Effector memory CD8-positive, alpha-beta T cell (primary cell): Measurements from ENCODE around the gene CCM2.
A peak's percentile ranks its signal among the peaks of the same experiment; 100 is the strongest.

Source experiments
- ATAC-seq: fragments of 150-1000 bp; cut with Tn5 transposase; replicated peaks from 2 replicates; pipeline ENCODE4 v1.10.0; 2021; ENCODE audit warnings: mild to moderate bottlenecking, moderate library complexity
- DNase-seq, 3 experiments: peaks; one replicate each; pipeline ENCODE4 v3.0.0; 2021
- H3K27ac Mint-ChIP-seq, 2 donors: one replicate each; pipeline ENCODE4 v1.8.0; 2022; ENCODE audit warnings: mild to moderate bottlenecking in 2 of 2, mixed read lengths in 2 of 2, moderate library complexity in 2 of 2
- H3K27me3 Mint-ChIP-seq, 2 donors: one replicate each; pipeline ENCODE4 v1.8.0; 2022; ENCODE audit warnings: mixed read lengths in 2 of 2
- H3K36me3 Mint-ChIP-seq: one replicate; pipeline ENCODE4 v1.8.0; 2022; ENCODE audit warnings: mild to moderate bottlenecking, moderate library complexity, mixed read lengths; ENCODE audit not compliant: insufficient read depth
- H3K4me1 Mint-ChIP-seq, 2 donors: one replicate each; pipeline ENCODE4 v1.8.0; 2022; ENCODE audit warnings: low read depth in 2 of 2, mixed read lengths in 2 of 2
- H3K4me3 Mint-ChIP-seq, 2 donors: one replicate each; pipeline ENCODE4 v1.8.0; 2022; ENCODE audit warnings: mild to moderate bottlenecking in 2 of 2, mixed read lengths in 2 of 2, moderate library complexity in 2 of 2
- H3K9me3 Mint-ChIP-seq, 2 donors: one replicate each; pipeline ENCODE4 v1.8.0; 2022; ENCODE audit warnings: mixed read lengths in 2 of 2

Gene CCM2

DNA sequence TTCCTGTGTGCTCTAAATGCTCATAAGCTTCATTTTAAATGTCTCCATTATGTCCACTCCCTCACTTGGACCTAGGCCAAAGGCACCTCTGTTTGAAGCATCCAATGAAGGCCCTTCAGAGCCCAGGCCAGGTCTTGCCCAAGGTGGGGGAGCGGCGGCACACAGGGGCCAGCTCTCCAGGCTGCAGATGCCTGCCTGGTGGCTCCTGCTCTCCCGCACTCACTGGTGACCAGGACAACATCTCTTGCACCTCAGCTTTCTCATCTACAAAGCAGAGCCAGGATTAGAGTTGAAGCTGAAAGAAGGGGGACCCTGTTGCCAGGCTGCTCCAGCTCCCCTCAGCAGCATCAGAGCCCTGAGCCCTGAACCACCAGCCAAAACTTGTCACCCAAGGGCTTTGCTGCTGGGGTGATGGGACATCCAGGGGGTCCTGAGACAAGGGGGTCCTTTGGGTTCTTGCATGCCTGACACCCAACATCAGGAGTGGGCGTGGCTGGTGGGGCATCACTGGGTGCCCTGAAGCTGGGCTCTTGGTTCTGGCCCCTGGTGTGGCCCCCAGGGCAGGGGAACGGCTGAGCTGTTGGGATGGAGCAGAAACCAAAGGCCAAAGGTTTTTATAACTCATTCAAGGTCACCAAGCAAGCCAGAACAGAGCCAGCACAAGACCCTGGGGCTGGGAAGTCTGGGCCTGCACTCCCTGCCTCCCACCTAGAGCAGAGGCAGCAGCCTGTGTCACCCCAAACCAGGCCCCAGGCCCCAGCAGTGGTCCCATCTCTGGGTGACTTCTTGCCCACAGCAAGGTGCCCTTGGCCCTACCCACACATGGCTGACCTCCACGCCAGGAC, 87.5 kb downstream of the CCM2 start:
- no peak for ATAC-seq
- no peak for DNase-seq
- Mint-ChIP-seq H3K4me3 (peak overlapping the region; percentile 54 to 68), H3K9me3 (no peaks in the 10 kb centered on the region), H3K27me3 (peaks cover 8 to 9% of the 10 kb centered on the region in 2 donors), H3K4me1 (peaks cover 0 to 6% of the 10 kb centered on the region in 2 donors), H3K36me3 (peaks cover 7% of the 10 kb centered on the region), H3K27ac (peak overlapping the region in 1 of 2 donors; percentile 38)

DNA sequence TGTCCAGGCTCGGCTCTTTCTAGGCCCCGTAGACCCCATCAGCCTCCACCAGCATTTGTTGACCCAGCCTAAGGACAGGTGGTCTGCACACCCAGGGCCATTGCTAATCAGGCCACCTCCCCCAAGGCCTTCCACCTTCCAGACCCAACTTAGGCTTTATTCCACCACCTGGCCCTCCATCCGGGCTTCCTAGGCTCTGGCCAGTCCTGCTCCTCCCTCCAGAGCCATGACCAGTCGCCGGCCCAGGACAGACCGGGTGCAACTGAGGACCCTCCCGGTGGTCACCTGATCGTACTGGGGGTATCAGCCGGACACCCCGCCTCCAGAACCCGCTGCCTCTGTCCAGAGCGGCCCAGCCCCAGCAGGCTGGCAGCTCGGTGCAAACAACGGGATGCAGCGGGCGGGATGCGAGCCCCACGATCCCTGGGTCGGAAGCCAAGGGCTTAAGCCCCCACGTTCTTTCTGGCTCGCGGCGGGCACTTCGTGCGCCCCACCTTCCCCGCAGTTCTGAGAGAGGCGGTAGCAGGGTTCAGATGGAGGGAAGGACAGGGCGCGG, 88.2 kb downstream of the CCM2 start:
- Mint-ChIP-seq H3K4me1 (peaks cover 0 to 6% of the 10 kb centered on the region in 2 donors), H3K36me3 (peaks cover 7% of the 10 kb centered on the region), H3K4me3 (peak overlapping the region; percentile 54 to 68), H3K9me3 (no peaks in the 10 kb centered on the region), H3K27me3 (peaks cover 8 to 9% of the 10 kb centered on the region in 2 donors), H3K27ac (no peak overlapping the region)
- ATAC-seq: no peak
- no peak for DNase-seq

DNA sequence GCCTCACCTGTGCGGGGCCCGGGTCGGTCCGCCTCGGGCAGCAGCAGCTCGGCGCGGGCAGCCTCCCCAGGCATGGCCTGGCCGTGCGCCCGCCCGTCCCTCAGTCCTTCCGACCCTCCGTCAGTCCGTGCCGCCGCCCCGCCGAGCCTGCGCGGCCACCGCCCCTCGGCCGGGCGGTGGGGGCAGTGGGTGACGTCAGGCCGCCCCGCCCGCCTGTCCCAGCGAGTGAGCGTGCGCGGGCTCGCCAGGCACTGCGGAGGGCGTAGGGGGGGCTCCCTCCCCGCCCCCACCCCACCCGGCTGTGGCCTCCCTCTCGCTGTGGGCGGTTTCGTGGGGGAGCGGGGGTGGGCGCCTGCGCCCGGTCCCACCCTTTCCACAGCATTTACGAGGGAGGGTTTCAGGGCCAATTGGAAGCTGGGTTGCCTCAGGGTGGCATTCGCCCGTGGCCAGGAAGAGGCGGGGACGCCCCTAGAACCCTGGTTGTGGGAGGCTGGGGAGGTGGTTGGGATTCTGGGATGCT, 88.9 kb downstream of the CCM2 start, which contains the start of gene NACAD:
Gene NACAD, minus strand, starts transcription at position 149 of the 520 bp plus-strand sequence. Its CDS starts 75 bp downstream, at position 74.
- H3K27ac Mint-ChIP-seq: peak within 1 kb of the TSS; percentile 35 to 60
- H3K9me3 Mint-ChIP-seq: peaks cover 0 to 1% of the 10 kb centered on the region in 2 donors
- DNase-seq: peak in 2 of 3 experiments; percentile 15 to 28

DNA sequence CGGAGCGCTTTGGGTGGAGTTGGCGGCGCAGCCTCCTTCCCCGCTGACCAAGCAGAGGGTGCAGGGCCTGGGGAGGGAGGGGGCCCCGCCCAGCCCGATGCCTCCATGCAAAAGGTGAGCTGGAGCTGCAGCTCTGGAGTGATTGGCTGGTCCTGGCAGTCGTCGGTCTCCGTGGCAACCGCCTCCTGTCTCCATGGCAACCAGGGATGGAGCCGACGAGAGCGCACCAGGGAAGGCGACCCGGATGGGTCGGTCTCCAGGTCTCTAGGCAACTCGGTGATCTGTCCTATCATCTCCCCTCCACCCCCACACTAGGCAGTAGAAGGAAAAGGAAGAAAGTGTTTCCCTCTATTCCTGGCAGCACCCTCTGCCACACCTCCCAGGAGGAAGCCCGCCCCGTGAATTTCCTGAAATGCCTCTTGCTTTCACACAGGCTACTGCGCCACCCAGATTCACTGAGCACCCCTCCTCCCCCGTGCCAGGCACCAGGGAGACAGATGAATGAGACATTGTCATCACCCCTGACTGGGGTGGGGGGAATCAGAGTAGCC, 89.4 kb downstream of the CCM2 start:
- Mint-ChIP-seq H3K27ac (peak overlapping the region; percentile 35 to 60), H3K4me1 (peaks cover 0 to 6% of the 10 kb centered on the region in 2 donors), H3K27me3 (peaks cover 8 to 9% of the 10 kb centered on the region in 2 donors), H3K36me3 (peaks cover 7% of the 10 kb centered on the region), H3K9me3 (peaks cover 0 to 1% of the 10 kb centered on the region in 2 donors), H3K4me3 (peak overlapping the region; percentile 73 to 78)
- DNase-seq: peak; percentile 57 to 58 (median 57)
- peak; percentile 73 for ATAC-seq

More for the DNA sequence above, 88.9 kb downstream of the CCM2 start, which contains the start of gene NACAD:
- ATAC-seq: peak; percentile 68
- Mint-ChIP-seq H3K36me3 (peaks cover 7% of the 10 kb centered on the region), H3K4me3 (peak within 1 kb of the TSS; percentile 73 to 78), H3K27me3 (peaks cover 8 to 9% of the 10 kb centered on the region in 2 donors), H3K4me1 (peaks cover 0 to 6% of the 10 kb centered on the region in 2 donors)

DNA sequence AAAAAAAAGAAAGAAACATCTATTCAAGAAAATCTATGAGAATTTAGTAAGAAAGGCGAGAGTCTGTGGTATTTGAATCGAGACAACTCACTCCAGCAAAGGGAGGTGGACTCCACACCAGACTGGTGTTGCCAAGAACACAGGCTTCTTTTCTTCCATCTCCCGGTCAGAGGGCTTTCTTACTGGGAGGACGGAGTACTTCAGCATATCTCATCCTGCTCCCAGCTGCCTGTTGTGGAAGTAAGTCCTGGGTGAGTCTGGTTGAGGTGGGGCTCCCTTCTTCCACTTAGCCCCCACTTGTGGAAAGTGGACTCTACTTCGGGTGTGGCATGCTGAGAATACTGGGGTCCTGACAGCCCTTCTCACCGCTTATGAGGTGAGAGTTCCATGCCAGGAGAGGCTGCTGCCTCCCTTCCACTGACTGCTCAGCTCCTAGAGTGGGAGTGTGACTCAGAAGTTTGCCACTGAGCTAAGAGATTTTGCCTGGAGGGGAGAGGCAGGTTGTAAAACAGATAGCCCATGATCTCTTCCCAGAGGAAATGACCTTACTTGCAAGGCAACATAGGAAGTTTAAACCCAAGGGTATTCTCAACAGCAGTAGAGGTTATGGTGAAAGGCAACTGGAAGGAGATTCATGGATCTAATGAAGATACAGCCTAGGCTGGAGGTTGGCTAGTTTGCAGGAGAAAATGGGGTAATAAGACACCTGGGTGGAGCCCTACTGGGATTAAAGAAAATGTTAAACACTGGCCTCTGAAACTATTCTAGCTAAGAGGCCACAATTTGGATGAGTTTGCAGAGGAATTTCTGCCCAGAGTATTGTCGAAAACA, 92.3 kb downstream of the CCM2 start:
- Mint-ChIP-seq H3K27me3 (peaks cover 8 to 9% of the 10 kb centered on the region in 2 donors), H3K36me3 (peaks cover 10% of the 10 kb centered on the region), H3K4me3 (no peak overlapping the region), H3K9me3 (peaks cover 0 to 1% of the 10 kb centered on the region in 2 donors), H3K4me1 (peaks cover 0 to 6% of the 10 kb centered on the region in 2 donors), H3K27ac (no peak overlapping the region)
- ATAC-seq (no peak), DNase-seq (no peak)

DNA sequence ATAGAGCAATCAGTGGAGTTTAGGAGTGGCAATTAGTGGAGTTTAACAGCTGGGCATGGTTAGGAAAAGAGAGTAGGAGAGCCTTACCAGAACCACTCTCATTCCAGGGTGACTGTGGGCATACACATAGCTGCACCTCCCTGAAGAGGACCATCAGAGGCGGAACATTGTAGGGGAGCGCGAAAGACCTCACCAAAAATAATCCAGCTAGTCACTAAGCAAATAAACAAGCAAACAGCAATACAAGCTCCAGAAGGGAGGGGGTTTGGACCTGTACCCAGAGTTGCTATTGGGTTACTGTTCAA, 92.9 kb downstream of the CCM2 start:
- DNase-seq: no peak
- no peak overlapping the region for H3K27ac Mint-ChIP-seq
- peaks cover 8 to 9% of the 10 kb centered on the region in 2 donors for H3K27me3 Mint-ChIP-seq
- H3K4me3 Mint-ChIP-seq: no peak overlapping the region
- H3K36me3 Mint-ChIP-seq: peaks cover 10% of the 10 kb centered on the region
- no peak for ATAC-seq
- H3K9me3 Mint-ChIP-seq: peaks cover 0 to 1% of the 10 kb centered on the region in 2 donors
- peaks cover 0 to 6% of the 10 kb centered on the region in 2 donors for H3K4me1 Mint-ChIP-seq

DNA sequence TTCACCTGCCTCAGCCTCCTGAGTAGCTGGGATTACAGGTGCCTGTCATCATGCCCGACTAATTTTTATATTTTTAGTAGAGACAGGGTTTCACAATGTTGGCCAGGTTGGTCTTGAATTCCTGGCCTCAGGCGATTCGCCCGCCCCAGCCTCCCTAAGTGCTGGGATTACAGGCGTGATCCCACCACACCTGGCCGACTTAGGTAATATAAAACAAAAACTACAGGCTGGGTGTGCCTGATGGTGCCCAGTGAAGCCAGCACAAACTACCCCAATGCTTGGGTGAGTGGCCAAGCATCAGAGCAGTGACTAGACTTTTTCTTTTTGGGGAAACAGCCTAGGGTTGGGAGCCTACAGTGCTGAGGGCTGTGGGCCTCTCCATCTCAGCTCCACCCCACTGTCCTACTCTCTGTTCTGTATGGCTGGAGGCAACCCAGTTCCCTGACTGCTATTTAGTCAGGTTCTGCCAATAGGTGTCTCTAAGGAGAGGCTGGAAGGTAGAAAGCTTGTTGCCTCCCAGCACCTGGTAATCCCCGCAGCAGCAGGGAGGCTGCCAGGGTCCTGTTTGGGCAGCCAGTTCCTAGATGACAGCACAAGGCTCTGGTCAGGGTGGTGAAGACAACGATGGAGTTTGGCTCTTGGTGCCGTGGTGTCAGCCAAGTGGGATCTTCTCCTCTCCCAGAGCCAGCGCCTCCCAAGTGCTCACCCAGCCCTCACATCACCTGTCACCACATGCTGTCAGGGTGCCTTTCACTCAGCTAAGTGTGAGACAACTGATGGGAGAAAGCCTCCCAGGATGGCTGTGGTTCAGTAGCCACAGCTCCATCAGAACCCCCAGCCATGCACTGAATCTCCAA, 99.2 kb downstream of the CCM2 start:
- Mint-ChIP-seq H3K36me3 (peaks cover 49% of the 10 kb centered on the region), H3K9me3 (no peaks in the 10 kb centered on the region), H3K4me1 (no peaks in the 10 kb centered on the region), H3K27me3 (no peaks in the 10 kb centered on the region), H3K4me3 (no peak overlapping the region), H3K27ac (no peak overlapping the region)
- DNase-seq: no peak
- ATAC-seq: no peak

DNA sequence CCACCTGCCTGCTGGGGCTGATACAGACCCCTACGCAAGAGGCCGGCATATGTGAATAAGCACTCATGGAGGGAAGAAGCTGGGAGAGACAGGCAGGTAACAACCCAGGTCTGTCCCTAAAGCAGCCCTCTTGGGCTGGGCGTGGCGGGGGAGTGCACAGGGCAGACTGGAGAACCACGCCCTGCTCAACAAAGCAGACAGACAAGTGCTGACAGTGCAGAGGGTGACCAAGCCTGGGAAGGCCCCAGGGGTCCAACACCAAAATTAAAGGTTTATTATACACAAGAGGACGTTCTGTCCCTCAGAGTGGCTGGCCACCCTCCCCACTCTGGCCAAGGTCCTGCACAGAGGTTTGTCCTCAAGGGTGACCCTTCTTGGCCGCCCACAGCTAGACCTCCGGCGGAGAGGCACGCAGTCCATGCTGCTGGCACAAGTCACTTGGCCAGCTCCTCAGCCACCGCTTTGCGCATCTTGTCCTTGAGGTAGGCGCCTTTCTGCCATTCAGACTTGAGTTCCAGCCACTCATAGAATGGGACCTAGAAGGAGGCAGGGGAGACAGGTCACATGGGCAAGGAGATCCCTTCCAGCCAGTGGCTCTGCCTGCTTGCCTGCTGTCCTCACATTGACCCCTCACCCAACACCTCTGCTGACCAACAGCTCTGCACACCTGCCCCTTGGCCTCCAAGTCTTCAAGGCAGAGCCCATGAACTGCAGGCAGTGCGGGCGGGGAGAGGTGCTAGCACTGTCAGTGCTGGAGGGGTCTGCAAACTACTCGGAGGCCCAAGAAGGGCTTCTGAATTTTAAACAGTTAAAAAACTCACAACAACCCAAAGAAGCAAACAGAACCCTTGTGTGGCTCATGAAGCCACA, 100.1 kb downstream of the CCM2 start:
- H3K4me3 Mint-ChIP-seq: no peak overlapping the region

DNA sequence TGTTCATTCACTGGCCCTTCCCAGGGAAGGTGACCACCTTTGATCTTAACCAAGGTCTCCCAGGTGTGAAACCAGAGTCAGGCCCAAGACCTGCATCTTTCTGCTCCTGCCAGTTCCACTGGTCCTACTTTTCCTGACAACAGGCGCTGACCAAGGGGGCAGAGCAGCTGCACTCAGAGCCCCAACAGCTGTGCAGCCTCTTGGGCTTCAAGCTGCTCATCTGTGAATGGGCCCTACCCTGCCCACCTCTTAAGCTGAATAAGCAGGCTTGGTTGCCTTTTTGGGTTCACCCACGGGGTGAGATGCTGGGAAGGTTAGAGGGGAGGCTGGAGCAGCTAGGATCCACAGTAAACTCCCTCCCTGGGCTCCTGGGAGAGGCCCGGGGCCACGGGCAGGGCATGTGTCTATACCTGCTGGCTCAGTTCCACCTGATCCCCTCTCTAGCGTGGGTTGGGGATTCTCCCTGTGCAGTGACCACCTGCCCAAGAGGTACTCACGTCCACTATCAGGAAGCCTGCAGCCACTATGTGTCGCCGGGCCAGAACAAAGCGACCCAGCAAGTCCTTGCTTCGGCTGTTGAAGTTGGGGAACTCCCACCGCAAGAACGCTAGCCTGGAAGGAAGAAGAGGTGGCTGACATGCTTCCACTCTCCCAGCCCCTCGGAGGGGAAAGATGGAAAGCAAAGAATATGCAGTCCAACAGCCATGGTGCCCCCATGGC, 100.9 kb downstream of the CCM2 start:
- peaks cover 0 to 2% of the 10 kb centered on the region in 2 donors for H3K4me1 Mint-ChIP-seq
- H3K27me3 Mint-ChIP-seq: no peaks in the 10 kb centered on the region
- H3K36me3 Mint-ChIP-seq: peaks cover 61% of the 10 kb centered on the region
- H3K27ac Mint-ChIP-seq: peak overlapping the region in 1 of 2 donors; percentile 72
- no peak for DNase-seq
- no peak overlapping the region for H3K4me3 Mint-ChIP-seq
- no peak for ATAC-seq
- H3K9me3 Mint-ChIP-seq: no peaks in the 10 kb centered on the region

More for the DNA sequence above, 100.1 kb downstream of the CCM2 start:
- ATAC-seq (no peak), DNase-seq (no peak)
- Mint-ChIP-seq H3K4me1 (no peaks in the 10 kb centered on the region), H3K27ac (no peak overlapping the region), H3K36me3 (peaks cover 57% of the 10 kb centered on the region), H3K9me3 (no peaks in the 10 kb centered on the region), H3K27me3 (no peaks in the 10 kb centered on the region)

DNA sequence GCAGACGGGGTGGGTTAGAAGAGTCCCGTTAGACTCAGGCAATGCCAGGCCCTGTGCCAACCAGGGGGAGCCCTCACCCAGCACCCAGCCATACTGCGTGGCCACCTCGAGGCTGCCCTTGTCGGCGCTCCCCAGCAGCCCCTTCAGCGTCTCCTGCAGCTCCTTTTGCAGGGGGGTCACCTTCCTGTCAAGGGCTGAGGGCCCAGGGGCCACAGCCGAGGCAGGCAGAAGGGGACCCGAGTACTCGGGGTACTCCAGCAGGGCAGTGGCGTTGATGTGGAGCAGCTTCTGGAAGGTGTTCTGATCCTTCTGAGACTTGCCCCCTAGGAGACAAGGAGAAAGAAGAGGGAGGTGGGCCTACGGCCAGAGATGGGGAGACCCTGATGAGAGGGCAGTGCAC, 101.7 kb downstream of the CCM2 start:
- Mint-ChIP-seq H3K27me3 (no peaks in the 10 kb centered on the region), H3K27ac (peak overlapping the region in 1 of 2 donors; percentile 72), H3K4me3 (no peak overlapping the region), H3K4me1 (peaks cover 0 to 2% of the 10 kb centered on the region in 2 donors), H3K36me3 (peaks cover 69% of the 10 kb centered on the region), H3K9me3 (no peaks in the 10 kb centered on the region)
- no peak for DNase-seq
- no peak for ATAC-seq
